WERI-Rb-1 (cell line): Measurements from ENCODE around the gene GAGE12H.

Experiments
- DNase-seq: peaks from one replicate; pipeline ENCODE4 v3.0.0-alpha.2; 2020
- H3K27ac ChIP-seq: fragments of 250-450 bp; sonication (Bioruptor Pico); 2 replicates; pipeline ENCODE4 v1.5.1; 2020; ENCODE audit warnings: mild to moderate bottlenecking, moderate library complexity
- H3K27me3 ChIP-seq: fragments of 250-450 bp; sonication (Bioruptor Pico); 2 replicates; pipeline ENCODE4 v1.5.1; 2021; ENCODE audit warnings: mild to moderate bottlenecking, low read depth, moderate library complexity; ENCODE audit not compliant: insufficient read depth, severe bottlenecking
- H3K36me3 ChIP-seq: fragments of 250-450 bp; sonication (Bioruptor Pico); 2 replicates; pipeline ENCODE4 v1.5.1; 2020; ENCODE audit warnings: mild to moderate bottlenecking, moderate library complexity
- H3K4me3 ChIP-seq: 2 replicates; pipeline ENCODE4 v1.5.1; 2011; ENCODE audit warnings: low read depth, mild to moderate bottlenecking, control low read depth, low read length
- H3K9me3 ChIP-seq: fragments of 250-450 bp; sonication (Bioruptor Pico); 2 replicates; pipeline ENCODE4 v1.5.1; 2021; ENCODE audit warnings: mild to moderate bottlenecking, moderate library complexity; ENCODE audit not compliant: severe bottlenecking
- TF ChIP-seq, protein P1 (sequence below): IDR thresholded peaks from 2 replicates; pipeline ENCODE4 v1.5.1; 2011; ENCODE audit warnings: low read depth, mild to moderate bottlenecking, control low read depth, inconsistent platforms, low read length

GAGE12H gene

DNA sequence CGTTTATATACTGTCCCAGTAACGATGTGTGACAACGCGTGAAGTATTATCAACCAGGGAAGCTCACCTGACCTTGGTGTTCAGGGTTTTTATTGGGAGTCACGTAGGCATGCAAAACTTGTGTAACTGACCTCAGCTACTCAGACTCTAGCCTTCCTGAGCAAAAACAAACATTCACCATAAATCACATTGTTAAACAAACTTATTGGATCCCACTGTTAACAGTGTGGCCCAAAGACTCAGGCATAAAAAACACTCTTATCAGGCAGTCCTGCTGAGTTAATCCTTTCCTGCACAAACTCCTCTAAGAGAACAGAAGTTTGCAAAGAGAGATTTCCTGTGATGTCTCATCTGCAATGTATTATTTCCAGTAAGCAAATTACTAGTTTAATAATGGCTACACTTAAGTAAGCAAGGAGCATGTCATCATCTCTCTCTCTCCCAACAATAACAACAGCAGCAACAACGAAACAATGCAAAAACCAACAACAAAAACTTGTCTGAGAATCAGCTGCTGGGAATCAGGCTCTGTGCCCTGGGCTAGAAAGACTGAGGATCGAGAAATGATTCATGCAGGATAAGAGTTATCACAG lies 31.1 kb downstream of the GAGE12H start:
- H3K36me3 ChIP-seq = no peaks in the 10 kb centered on the region
- no peak for DNase-seq
- H3K9me3 ChIP-seq = no peaks in the 10 kb centered on the region
- H3K4me3 ChIP-seq = no peak overlapping the region
- TF ChIP-seq, protein P1, sequence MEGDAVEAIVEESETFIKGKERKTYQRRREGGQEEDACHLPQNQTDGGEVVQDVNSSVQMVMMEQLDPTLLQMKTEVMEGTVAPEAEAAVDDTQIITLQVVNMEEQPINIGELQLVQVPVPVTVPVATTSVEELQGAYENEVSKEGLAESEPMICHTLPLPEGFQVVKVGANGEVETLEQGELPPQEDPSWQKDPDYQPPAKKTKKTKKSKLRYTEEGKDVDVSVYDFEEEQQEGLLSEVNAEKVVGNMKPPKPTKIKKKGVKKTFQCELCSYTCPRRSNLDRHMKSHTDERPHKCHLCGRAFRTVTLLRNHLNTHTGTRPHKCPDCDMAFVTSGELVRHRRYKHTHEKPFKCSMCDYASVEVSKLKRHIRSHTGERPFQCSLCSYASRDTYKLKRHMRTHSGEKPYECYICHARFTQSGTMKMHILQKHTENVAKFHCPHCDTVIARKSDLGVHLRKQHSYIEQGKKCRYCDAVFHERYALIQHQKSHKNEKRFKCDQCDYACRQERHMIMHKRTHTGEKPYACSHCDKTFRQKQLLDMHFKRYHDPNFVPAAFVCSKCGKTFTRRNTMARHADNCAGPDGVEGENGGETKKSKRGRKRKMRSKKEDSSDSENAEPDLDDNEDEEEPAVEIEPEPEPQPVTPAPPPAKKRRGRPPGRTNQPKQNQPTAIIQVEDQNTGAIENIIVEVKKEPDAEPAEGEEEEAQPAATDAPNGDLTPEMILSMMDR = no peak
- no peak overlapping the region for H3K27ac ChIP-seq
- peaks cover 57% of the 10 kb centered on the region for H3K27me3 ChIP-seq

DNA sequence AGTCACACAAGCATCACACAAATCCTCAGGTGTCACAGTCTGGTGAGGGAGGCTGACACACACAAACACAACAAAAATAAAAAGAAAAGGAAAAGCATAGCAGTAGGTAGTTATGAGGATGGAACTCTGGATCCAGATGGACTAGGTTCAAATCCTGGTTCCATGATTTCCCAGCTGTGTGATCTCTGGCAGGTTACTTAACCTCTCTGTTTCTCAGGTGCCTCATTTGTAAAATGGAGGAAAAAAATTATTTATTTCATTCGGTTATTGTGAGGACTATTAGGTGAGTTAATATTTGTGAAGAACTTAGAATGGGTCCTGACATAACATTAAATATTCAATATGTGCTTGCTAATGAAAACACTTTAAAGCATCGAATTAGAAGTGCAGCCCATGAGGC lies 38.8 kb downstream of the GAGE12H start:
- H3K9me3 ChIP-seq = no peaks in the 10 kb centered on the region
- TF ChIP-seq, protein P1 = no peak
- H3K36me3 ChIP-seq = no peaks in the 10 kb centered on the region
- no peak overlapping the region for H3K27ac ChIP-seq
- H3K27me3 ChIP-seq = peaks cover 11% of the 10 kb centered on the region
- no peak for DNase-seq
- H3K4me3 ChIP-seq = no peak overlapping the region

DNA sequence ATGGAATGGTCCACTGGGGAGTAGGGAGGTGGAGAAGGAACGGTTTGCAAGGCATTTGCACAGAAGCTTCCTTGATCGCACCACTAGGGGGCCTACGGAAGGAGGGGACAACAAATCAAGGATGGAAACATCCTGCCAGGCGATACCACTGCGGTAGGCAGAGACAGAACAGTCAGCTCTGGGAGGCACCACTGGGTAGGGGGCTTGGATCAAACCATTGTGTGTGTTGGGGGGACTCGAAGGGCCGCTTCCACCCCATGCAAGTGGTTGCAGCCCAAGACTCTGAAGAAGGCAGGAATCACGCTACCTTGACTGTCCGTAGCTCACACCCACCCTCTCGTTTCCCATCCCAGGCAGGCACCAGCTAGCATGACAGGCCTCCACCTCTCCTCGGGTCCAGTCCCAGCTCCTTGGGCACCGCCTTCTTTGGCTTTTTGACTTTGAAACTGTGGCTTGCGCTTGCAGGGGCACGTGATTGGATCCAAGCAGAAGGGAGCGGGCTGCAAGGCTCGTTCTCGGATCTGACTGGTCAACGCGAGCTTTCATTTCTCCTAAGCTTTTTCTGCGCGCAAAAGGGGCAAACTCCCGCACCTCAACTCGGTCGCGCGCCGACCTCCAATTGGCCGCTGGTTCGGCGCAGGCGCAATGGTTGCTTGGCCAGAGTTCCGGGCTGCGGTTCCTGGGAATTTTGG lies 47.5 kb downstream of the GAGE12H start:
- H3K36me3 ChIP-seq = no peaks in the 10 kb centered on the region
- H3K4me3 ChIP-seq = no peak overlapping the region
- H3K27me3 ChIP-seq = peaks cover 5% of the 10 kb centered on the region
- H3K27ac ChIP-seq = no peak overlapping the region
- TF ChIP-seq, protein P1 = peak; percentile 50
- DNase-seq = no peak
- H3K9me3 ChIP-seq = peaks cover 12% of the 10 kb centered on the region
